Natural killer cell (primary cell): ENCODE measurements around the gene IL11RA. TPM values are rescaled to one million over a fixed set of nuclear protein-coding genes. Genes with fewer than 3 reads are reported as not detected.

ENCODE experiments used
- ATAC-seq, 3 donors: fragments of 150-1000 bp in 2 of 3; fragments of 200-7000 bp in 1 of 3; cut with Tn5 transposase; 1 replicate in 1 of 3; 2 replicates in 2 of 3; pipeline ENCODE4 v1.10.0; 2021; ENCODE audit warnings: mild to moderate bottlenecking in 2 of 3, moderate library complexity in 2 of 3
- DNase-seq, 2 donors: peaks; one replicate each; pipeline versions ENCODE4 v3.0.0 to v3.0.0-alpha.2; 2013 to 2021; ENCODE audit warnings: mixed read lengths in 1 of 2
- H3K27ac ChIP-seq: one replicate; pipeline ENCODE4 v1.5.1; 2013; ENCODE audit warnings: mild to moderate bottlenecking, low read length
- H3K27me3 ChIP-seq: one replicate; pipeline ENCODE4 v1.6.1; 2013; ENCODE audit warnings: low read length; ENCODE audit not compliant: control insufficient read depth, insufficient read depth
- H3K36me3 ChIP-seq: one replicate; pipeline ENCODE4 v1.6.1; 2013; ENCODE audit warnings: low read length; ENCODE audit not compliant: control insufficient read depth, insufficient read depth
- H3K4me1 ChIP-seq: one replicate; pipeline ENCODE4 v1.6.1; 2013; ENCODE audit warnings: low read length; ENCODE audit not compliant: control insufficient read depth, insufficient read depth
- H3K4me3 ChIP-seq: one replicate; pipeline ENCODE4 v1.5.1; 2013; ENCODE audit warnings: low read length
- H3K9me3 ChIP-seq: one replicate; pipeline ENCODE4 v1.6.1; 2013; ENCODE audit warnings: low read length; ENCODE audit not compliant: control insufficient read depth, insufficient read depth
- H3K27ac Mint-ChIP-seq, 2 donors: one replicate each; pipeline ENCODE4 v1.8.0; 2022; ENCODE audit warnings: mild to moderate bottlenecking in 2 of 2, mixed read lengths in 2 of 2, moderate library complexity in 1 of 2
- H3K27me3 Mint-ChIP-seq, 2 donors: one replicate each; pipeline ENCODE4 v1.8.0; 2022; ENCODE audit warnings: low read depth in 2 of 2, mixed read lengths in 2 of 2
- H3K36me3 Mint-ChIP-seq: one replicate; pipeline ENCODE4 v1.8.0; 2022; ENCODE audit warnings: mixed read lengths
- H3K4me1 Mint-ChIP-seq, 2 donors: one replicate each; pipeline ENCODE4 v1.8.0; 2022; ENCODE audit warnings: mixed read lengths in 2 of 2
- H3K4me3 Mint-ChIP-seq: one replicate; pipeline ENCODE4 v1.8.0; 2022; ENCODE audit warnings: mild to moderate bottlenecking, moderate library complexity, mixed read lengths
- H3K9me3 Mint-ChIP-seq, 2 donors: one replicate each; pipeline ENCODE4 v1.8.0; 2022; ENCODE audit warnings: mixed read lengths in 2 of 2
- WGBS: methylation state at CpG from one replicate; pipeline ENCODE4 v1.1.7; 2013; ENCODE audit warnings: missing lambda C conversion rate; ENCODE audit not compliant: insufficient coverage; 5-methylcytosine and 5-hydroxymethylcytosine counted together
- intact Hi-C: fragments of 100-400 bp; cut with micrococcal nuclease; formaldehyde crosslinking; loops from one replicate; pipeline ENCODE4 v1.14.2; 2022
- total RNA-seq, 4 donors: library from RNA; stranded (reverse); fragments of 120-200 nt in 1 of 4; gene quantifications; one replicate each; pipeline versions ENCODE4 v1.2.3 to v1.2.4, GENCODE V29; 2013 to 2022
- TF ChIP-seq, protein P1 (sequence below): fragments of 200-600 bp; IDR thresholded peaks from one replicate; pipeline ENCODE4 v1.8.0; 2022; ENCODE audit warnings: antibody characterized with exemption

Gene IL11RA
- total RNA-seq, 3 donors from 2014 or later (not counting 1 experiment from before 2014, with no cell fraction given): 64.2 to 91.1 (median 66.1) TPM

DNA sequence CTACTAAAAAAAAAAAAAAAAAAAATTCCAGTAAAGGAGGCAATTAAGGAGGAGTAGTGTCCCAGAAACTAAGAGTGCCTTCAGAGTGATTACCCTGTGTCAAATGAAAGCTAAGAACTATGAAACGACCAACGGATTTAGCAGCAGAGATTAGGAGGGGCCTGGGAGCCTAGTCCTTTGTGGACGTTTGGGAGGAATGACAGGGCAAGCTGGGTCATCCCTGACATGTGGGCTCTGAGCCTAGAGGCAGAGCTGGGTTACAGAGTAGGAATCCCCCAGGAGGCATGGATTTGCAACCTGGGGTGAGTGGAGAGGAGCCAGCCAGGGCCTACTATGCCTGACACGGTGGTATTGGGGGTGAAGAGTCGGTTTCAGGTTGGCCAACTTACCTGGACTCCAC is 18.8 kb upstream of the IL11RA start:
- H3K27ac ChIP-seq: no peak overlapping the region
- no peak for ATAC-seq
- Mint-ChIP-seq H3K9me3 (no peaks in the 10 kb centered on the region), H3K27ac (no peak overlapping the region), H3K27me3 (peaks cover 24 to 27% of the 10 kb centered on the region in 2 donors), H3K36me3 (peaks cover 7% of the 10 kb centered on the region), H3K4me1 (peaks cover 22 to 45% of the 10 kb centered on the region in 2 donors), H3K4me3 (no peak overlapping the region)
- no peak overlapping the region for H3K4me3 ChIP-seq
- DNase-seq: no peak
- TF ChIP-seq, protein P1, sequence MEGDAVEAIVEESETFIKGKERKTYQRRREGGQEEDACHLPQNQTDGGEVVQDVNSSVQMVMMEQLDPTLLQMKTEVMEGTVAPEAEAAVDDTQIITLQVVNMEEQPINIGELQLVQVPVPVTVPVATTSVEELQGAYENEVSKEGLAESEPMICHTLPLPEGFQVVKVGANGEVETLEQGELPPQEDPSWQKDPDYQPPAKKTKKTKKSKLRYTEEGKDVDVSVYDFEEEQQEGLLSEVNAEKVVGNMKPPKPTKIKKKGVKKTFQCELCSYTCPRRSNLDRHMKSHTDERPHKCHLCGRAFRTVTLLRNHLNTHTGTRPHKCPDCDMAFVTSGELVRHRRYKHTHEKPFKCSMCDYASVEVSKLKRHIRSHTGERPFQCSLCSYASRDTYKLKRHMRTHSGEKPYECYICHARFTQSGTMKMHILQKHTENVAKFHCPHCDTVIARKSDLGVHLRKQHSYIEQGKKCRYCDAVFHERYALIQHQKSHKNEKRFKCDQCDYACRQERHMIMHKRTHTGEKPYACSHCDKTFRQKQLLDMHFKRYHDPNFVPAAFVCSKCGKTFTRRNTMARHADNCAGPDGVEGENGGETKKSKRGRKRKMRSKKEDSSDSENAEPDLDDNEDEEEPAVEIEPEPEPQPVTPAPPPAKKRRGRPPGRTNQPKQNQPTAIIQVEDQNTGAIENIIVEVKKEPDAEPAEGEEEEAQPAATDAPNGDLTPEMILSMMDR: no peak
- H3K36me3 ChIP-seq: peaks cover 5% of the 10 kb centered on the region
- peaks cover 11% of the 10 kb centered on the region for H3K27me3 ChIP-seq
- WGBS: 89% methylated on average over 4 of the region's 5 CpGs
- peaks cover 34% of the 10 kb centered on the region for H3K4me1 ChIP-seq
- intact Hi-C loops: no loop called here
- no peaks in the 10 kb centered on the region for H3K9me3 ChIP-seq

DNA sequence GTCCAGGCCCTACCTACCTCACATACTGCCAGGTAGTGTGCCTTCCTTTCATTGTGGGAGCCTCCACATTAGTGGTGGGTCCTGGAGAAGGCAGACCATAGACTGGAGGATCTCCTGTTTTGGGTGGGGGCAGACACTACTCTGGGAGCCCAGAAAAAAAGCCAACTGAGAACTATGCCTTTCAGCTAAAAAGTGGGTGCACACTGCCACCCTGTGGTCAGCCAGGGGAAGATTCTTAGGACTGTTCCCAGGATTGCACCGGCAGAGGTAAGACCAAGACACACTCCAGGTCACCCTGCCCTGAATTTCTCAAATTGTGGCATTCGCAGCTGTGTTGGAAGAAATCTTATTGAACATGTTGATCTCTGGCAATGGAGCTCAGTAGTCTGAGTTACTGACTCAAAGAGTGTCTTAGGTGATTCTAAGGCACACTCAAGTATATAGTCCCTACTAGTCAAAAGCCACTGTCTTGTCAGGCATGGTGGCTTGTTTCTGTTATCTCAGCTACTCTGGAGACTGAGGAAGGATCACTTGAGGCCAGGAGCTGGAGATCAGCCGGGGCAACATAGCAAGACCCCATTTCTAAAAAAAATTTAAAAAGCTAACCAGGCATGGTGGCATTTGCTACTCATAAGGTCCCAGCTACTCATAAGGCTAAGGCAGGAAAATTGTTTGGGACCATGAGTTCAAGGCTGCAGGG is 18.0 kb upstream of the IL11RA start:
- no peaks in the 10 kb centered on the region for H3K9me3 ChIP-seq
- DNase-seq: peak; percentile 71 to 87
- WGBS: 31% methylated on average over 3 of the region's 3 CpGs
- H3K4me1 Mint-ChIP-seq: peaks cover 22 to 46% of the 10 kb centered on the region in 2 donors
- peaks cover 5% of the 10 kb centered on the region for H3K36me3 ChIP-seq
- TF ChIP-seq, protein P1: peak; percentile 87
- peaks cover 18 to 19% of the 10 kb centered on the region in 2 donors for H3K27me3 Mint-ChIP-seq
- H3K27me3 ChIP-seq: peaks cover 11% of the 10 kb centered on the region
- no peak overlapping the region for H3K27ac ChIP-seq
- no peaks in the 10 kb centered on the region for H3K9me3 Mint-ChIP-seq
- H3K27ac Mint-ChIP-seq: no peak overlapping the region
- peak overlapping the region; percentile 35 for H3K4me3 Mint-ChIP-seq
- intact Hi-C loops: loop anchor here (1.0 kb wide), 4 partner anchors 14 to 197 kb away; partner anchors contain the start of gene DCTN3
- peak; percentile 27 to 48 (median 28) for ATAC-seq
- H3K4me3 ChIP-seq: no peak overlapping the region
- no peaks in the 10 kb centered on the region for H3K36me3 Mint-ChIP-seq
- peaks cover 34% of the 10 kb centered on the region for H3K4me1 ChIP-seq

DNA sequence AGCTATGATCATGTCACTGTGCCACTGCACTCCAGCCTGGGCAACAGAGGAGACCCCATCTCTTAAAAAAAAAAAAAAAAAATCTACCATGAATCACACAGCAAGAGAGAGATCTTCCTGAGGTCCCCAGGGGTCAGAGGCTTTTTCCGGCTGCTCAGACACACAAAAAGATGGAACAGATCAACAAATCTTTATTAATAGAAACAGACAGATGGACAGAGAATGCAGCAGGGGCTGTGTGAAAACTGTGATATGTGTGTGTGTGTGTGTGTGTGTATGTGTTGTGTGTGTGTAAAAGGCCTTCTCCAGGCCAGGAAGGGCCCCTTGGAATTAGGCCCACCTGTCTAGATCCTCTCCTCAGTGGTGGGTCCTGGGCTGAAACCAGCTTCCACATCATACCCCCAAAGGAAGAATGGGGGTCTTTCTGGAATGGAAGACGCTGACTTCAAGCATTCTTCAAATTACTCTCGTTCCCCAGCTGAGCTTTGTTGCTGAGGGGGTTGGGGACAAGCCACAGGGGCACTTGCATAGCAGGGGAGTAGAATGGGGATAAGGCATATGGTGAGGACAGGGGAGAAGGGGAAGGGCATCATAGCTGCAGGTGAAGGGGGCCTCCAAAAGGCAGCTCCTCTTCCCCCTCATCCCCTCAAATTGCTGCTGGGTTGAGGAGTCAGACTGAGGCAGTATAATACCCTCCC is 17.3 kb upstream of the IL11RA start:
- peaks cover 5% of the 10 kb centered on the region for H3K27me3 ChIP-seq
- Mint-ChIP-seq H3K36me3 (no peaks in the 10 kb centered on the region), H3K27me3 (peaks cover 11 to 12% of the 10 kb centered on the region in 2 donors), H3K4me1 (peaks cover 17 to 39% of the 10 kb centered on the region in 2 donors), H3K4me3 (no peak overlapping the region), H3K9me3 (no peaks in the 10 kb centered on the region), H3K27ac (no peak overlapping the region)
- peaks cover 5% of the 10 kb centered on the region for H3K36me3 ChIP-seq
- DNase-seq (no peak), ATAC-seq (no peak)
- WGBS: 94% methylated on average over 3 of the region's 3 CpGs
- H3K4me3 ChIP-seq: no peak overlapping the region
- TF ChIP-seq, protein P1: no peak
- H3K4me1 ChIP-seq: peaks cover 30% of the 10 kb centered on the region
- H3K27ac ChIP-seq: no peak overlapping the region
- intact Hi-C loops: loop anchor here (1.0 to 5.0 kb wide), 5 partner anchors 14 to 197 kb away; partner anchors contain the start of gene DCTN3
- H3K9me3 ChIP-seq: no peaks in the 10 kb centered on the region
